HG02642 (cell line): Measurements from ENCODE around the gene RB1.

Experiments
- ATAC-seq: cut with Tn5 transposase; IDR thresholded peaks from one replicate; pipeline ENCODE4 v1.9.1; 2021; ENCODE audit warnings: mild to moderate bottlenecking; ENCODE audit not compliant: unreplicated experiment, poor library complexity

RB1 gene

GRCh38 chr13:48511621-48512230 is 208.2 kb downstream of the RB1 start:
- no peak for ATAC-seq

GRCh38 chr13:48514793-48515192 is 211.2 kb downstream of the RB1 start:
- ATAC-seq: no peak

GRCh38 chr13:48515732-48516131 is 212.2 kb downstream of the RB1 start:
- no peak for ATAC-seq

GRCh38 chr13:48518083-48518482 is 214.5 kb downstream of the RB1 start:
- no peak for ATAC-seq

GRCh38 chr13:48526286-48526685 is 222.7 kb downstream of the RB1 start:
- no peak for ATAC-seq

GRCh38 chr13:48527955-48528354 is 224.4 kb downstream of the RB1 start:
- ATAC-seq: no peak

- no peak for ATAC-seq
Observed at GRCh38 chr13:48528720-48529119, 225.2 kb downstream of the RB1 start.

GRCh38 chr13:48530833-48531232 is 227.3 kb downstream of the RB1 start:
- no peak for ATAC-seq
